Keratinocyte (primary cell): ENCODE results near the gene SLC5A2. TPM values are rescaled to one million over a fixed set of nuclear protein-coding genes. Genes with fewer than 3 reads are reported as not detected.
"Not testable (repeated sequence)": the region's sequence is repeated elsewhere in the genome, so short reads cannot be mapped to it uniquely, and the experiment has no call there.

Source experiments
- DNase-seq: peaks from one replicate; pipeline ENCODE4 v3.0.0-alpha.2; 2011; ENCODE audit warnings: low read depth, missing footprints, low spot score
- FAIRE-seq: peaks from 2 replicates; lab custom pipeline; 2011; peaks lifted over from hg19 to GRCh38; lab: Jason Lieb, UNC
- H2AFZ ChIP-seq: 2 replicates; pipeline ENCODE4 v1.6.0; 2012; ENCODE audit warnings: low read length, control low read depth, inconsistent platforms; ENCODE audit not compliant: control insufficient read depth
- H3K27ac ChIP-seq: 2 replicates; pipeline ENCODE4 v1.5.1; 2011; ENCODE audit warnings: low read length; ENCODE audit not compliant: control insufficient read depth, insufficient read depth
- H3K27me3 ChIP-seq: 3 replicates; pipeline ENCODE4 v1.6.0; 2011; ENCODE audit warnings: low read length; ENCODE audit not compliant: control insufficient read depth, insufficient read depth; ENCODE audit errors: extremely low read depth
- H3K36me3 ChIP-seq, 2 experiments: 2 replicates in 1 of 2; 3 replicates in 1 of 2; pipeline ENCODE4 v1.5.1; 2011; ENCODE audit warnings: low read length in 2 of 2, mild to moderate bottlenecking in 1 of 2; ENCODE audit not compliant: control insufficient read depth in 2 of 2, insufficient read depth in 2 of 2; ENCODE audit errors: extremely low read depth in 1 of 2
- H3K4me1 ChIP-seq: 3 replicates; pipeline ENCODE4 v1.5.1; 2011; ENCODE audit warnings: low read length; ENCODE audit not compliant: control insufficient read depth, insufficient read depth; ENCODE audit errors: extremely low read depth
- H3K4me2 ChIP-seq: 3 replicates; pipeline ENCODE4 v1.6.0; 2011; ENCODE audit warnings: low read depth, low read length; ENCODE audit not compliant: control insufficient read depth, insufficient read depth; ENCODE audit errors: extremely low read depth
- H3K4me3 ChIP-seq, 3 experiments: fragments of 200-600 bp in 1 of 3; sonication (generic) in 1 of 3; 2 replicates in 2 of 3; 3 replicates in 1 of 3; pipeline ENCODE4 v1.5.1; 2011 to 2016; ENCODE audit warnings: low read length in 3 of 3, mild to moderate bottlenecking in 3 of 3, control low read depth in 2 of 3, inconsistent platforms in 1 of 3, low read depth in 1 of 3, mixed read lengths in 1 of 3, mixed run types in 1 of 3, moderate library complexity in 1 of 3; ENCODE audit not compliant: control insufficient read depth in 2 of 3, insufficient read depth in 2 of 3; ENCODE audit errors: extremely low read depth in 1 of 3
- H3K79me2 ChIP-seq: 2 replicates; pipeline ENCODE4 v1.6.0; 2012; ENCODE audit warnings: low read length; ENCODE audit not compliant: control insufficient read depth, insufficient read depth
- H3K9ac ChIP-seq: 3 replicates; pipeline ENCODE4 v1.6.0; 2011; ENCODE audit warnings: low read length; ENCODE audit not compliant: control insufficient read depth, insufficient read depth; ENCODE audit errors: extremely low read depth
- H3K9me1 ChIP-seq: 3 replicates; pipeline ENCODE4 v1.6.0; 2011; ENCODE audit warnings: low read length; ENCODE audit not compliant: control insufficient read depth, insufficient read depth; ENCODE audit errors: extremely low read depth
- H3K9me3 ChIP-seq: 2 replicates; pipeline ENCODE4 v1.5.1; 2012; ENCODE audit warnings: low read depth, low read length; ENCODE audit not compliant: control insufficient read depth
- H4K20me1 ChIP-seq: 3 replicates; pipeline ENCODE4 v1.6.0; 2011; ENCODE audit warnings: low read length; ENCODE audit not compliant: control insufficient read depth, insufficient read depth; ENCODE audit errors: extremely low read depth
- CTCF ChIP-seq, 3 experiments: IDR thresholded peaks in 1 of 3; conservative IDR thresholded peaks in 1 of 3; optimal IDR thresholded peaks in 1 of 3; 2 replicates in 2 of 3; 3 replicates in 1 of 3; pipeline versions ENCODE3 to v1.5.1; 2011; ENCODE audit warnings: low read length in 3 of 3, mild to moderate bottlenecking in 3 of 3, moderate library complexity in 2 of 3, control low read depth in 1 of 3, inconsistent platforms in 1 of 3; ENCODE audit not compliant: insufficient read depth in 2 of 3; ENCODE audit errors: extremely low read depth in 1 of 3
- EZH2 ChIP-seq: IDR thresholded peaks from one replicate; pipeline ENCODE4 v1.6.1; 2012; ENCODE audit warnings: inconsistent platforms, mild to moderate bottlenecking, low read length, moderate library complexity
- dilution Hi-C: fragments of 300-500 bp; cut with MboI; formaldehyde crosslinking; loops from one replicate; pipeline ENCODE4 v1.7.0; 2020; ENCODE audit warnings: low sequenced_read_pairs; ENCODE audit not compliant: extremely low pct_ligation_motif_present
- polyA plus RNA-seq, 5 experiments: library from polyadenylated mRNA; depleted of rRNA in 3 of 5; stranded (reverse) in 3 of 5; stranded (forward) in 1 of 5; unstranded in 1 of 5; fragments of >200 nt; gene quantifications; 1 replicate in 1 of 5; 2 replicates in 3 of 5; 3 replicates in 1 of 5; pipeline versions ENCODE4 v1.2.1 to v1.2.3, GENCODE V29; 2011 to 2012; ENCODE audit warnings: missing spikeins in 2 of 5, low read depth in 1 of 5, low replicate concordance in 1 of 5

Gene SLC5A2
- polyA plus RNA-seq, 1 donor (not counting 4 experiments of a cell fraction or from before 2014, with no cell fraction given), result not detected

GRCh38 chr16:31436221-31437045 lies 46.5 kb upstream of the SLC5A2 start:
- no peaks in the 10 kb centered on the region for H4K20me1 ChIP-seq
- H3K9ac ChIP-seq, result no peak overlapping the region
- no peaks in the 10 kb centered on the region for H3K9me1 ChIP-seq
- no peaks in the 10 kb centered on the region for H3K36me3 ChIP-seq
- H3K9me3 ChIP-seq, result no peaks in the 10 kb centered on the region
- FAIRE-seq (no peak), DNase-seq (no peak)
- H3K4me3 ChIP-seq, result no peak overlapping the region
- no peak overlapping the region for H3K4me2 ChIP-seq
- TF ChIP-seq EZH2, result no peak
- no peaks in the 10 kb centered on the region for H3K4me1 ChIP-seq
- no peak overlapping the region for H2AFZ ChIP-seq
- H3K27me3 ChIP-seq, result no peaks in the 10 kb centered on the region
- dilution Hi-C loops, result no loop called here
- no peaks in the 10 kb centered on the region for H3K79me2 ChIP-seq
- no peak overlapping the region for H3K27ac ChIP-seq

GRCh38 chr16:31438414-31438813 lies 44.5 kb upstream of the SLC5A2 start:
- H3K79me2 ChIP-seq, result no peaks in the 10 kb centered on the region
- no peak for DNase-seq
- H3K27ac ChIP-seq, result no peak overlapping the region
- no peaks in the 10 kb centered on the region for H4K20me1 ChIP-seq
- H3K4me2 ChIP-seq, result no peak overlapping the region
- H3K9me3 ChIP-seq, result no peaks in the 10 kb centered on the region
- H3K36me3 ChIP-seq, result no peaks in the 10 kb centered on the region
- no peak for TF ChIP-seq CTCF (optimal IDR thresholded peaks at IDR 0.05 in 1 of 3, IDR thresholded peaks at IDR 0.05 in 1 of 3, conservative IDR thresholded peaks at IDR 0.05 in 1 of 3; ENCODE audit: extremely low read depth in 1 of 3, insufficient read depth in 2 of 3, low read length in 3 of 3)
- no peak for TF ChIP-seq EZH2
- dilution Hi-C loops, result no loop called here
- H3K9me1 ChIP-seq, result no peaks in the 10 kb centered on the region
- H3K4me3 ChIP-seq, result no peak overlapping the region
- H3K4me1 ChIP-seq, result no peaks in the 10 kb centered on the region
- no peaks in the 10 kb centered on the region for H3K27me3 ChIP-seq
- H3K9ac ChIP-seq, result no peak overlapping the region
- H2AFZ ChIP-seq, result no peak overlapping the region
- no peak for FAIRE-seq

GRCh38 chr16:31439023-31439422 lies 43.9 kb upstream of the SLC5A2 start:
- H3K4me1 ChIP-seq, H3K27me3 ChIP-seq, H4K20me1 ChIP-seq, H2AFZ ChIP-seq, dilution Hi-C loops, H3K9me3 ChIP-seq, FAIRE-seq, H3K36me3 ChIP-seq, H3K27ac ChIP-seq, H3K4me2 ChIP-seq, DNase-seq, H3K9me1 ChIP-seq, H3K9ac ChIP-seq, H3K4me3 ChIP-seq, H3K79me2 ChIP-seq: not testable (repeated sequence)
